H9 (cell line): ENCODE results near the gene DTNA. TPM values are rescaled to one million over a fixed set of nuclear protein-coding genes. Genes with fewer than 3 reads are reported as not detected.

ENCODE experiments used
- DNase-seq: peaks from one replicate; pipeline ENCODE4 v3.0.0-alpha.2; 2017
- H2AFZ ChIP-seq: one replicate; pipeline ENCODE4 v1.6.1; 2013; ENCODE audit warnings: mild to moderate bottlenecking, low read length, control low read depth, moderate library complexity
- H2AK5ac ChIP-seq: 2 replicates; pipeline ENCODE4 v1.6.1; 2013; ENCODE audit warnings: low read length, control low read depth, mixed read lengths; ENCODE audit not compliant: insufficient read length
- H2BK120ac ChIP-seq: one replicate; pipeline ENCODE4 v1.6.1; 2013; ENCODE audit warnings: low read depth, mild to moderate bottlenecking, low read length, control low read depth, inconsistent platforms; ENCODE audit not compliant: poor library complexity, severe bottlenecking
- H2BK12ac ChIP-seq: 2 replicates; pipeline ENCODE4 v1.6.1; 2013; ENCODE audit warnings: low read length, control low read depth, mixed read lengths, low read depth; ENCODE audit not compliant: insufficient read length
- H2BK15ac ChIP-seq: 2 replicates; pipeline ENCODE4 v1.6.1; 2013; ENCODE audit warnings: low read depth, low read length, control low read depth
- H2BK20ac ChIP-seq: one replicate; pipeline ENCODE4 v1.6.1; 2013; ENCODE audit warnings: low read depth, mild to moderate bottlenecking, low read length, control low read depth, inconsistent platforms; ENCODE audit not compliant: poor library complexity, severe bottlenecking
- H2BK5ac ChIP-seq: 2 replicates; pipeline ENCODE4 v1.6.1; 2013; ENCODE audit warnings: low read length, control low read depth, mixed read lengths; ENCODE audit not compliant: insufficient read length
- H3K14ac ChIP-seq: 2 replicates; pipeline ENCODE4 v1.6.1; 2013; ENCODE audit warnings: low read length, control low read depth; ENCODE audit not compliant: insufficient read depth
- H3K18ac ChIP-seq: 2 replicates; pipeline ENCODE4 v1.6.1; 2013; ENCODE audit warnings: low read depth, mild to moderate bottlenecking, mixed read lengths, low read length, control low read depth; ENCODE audit not compliant: insufficient read length
- H3K23ac ChIP-seq: 2 replicates; pipeline ENCODE4 v1.6.1; 2013; ENCODE audit warnings: low read length, control low read depth, mixed read lengths, low read depth; ENCODE audit not compliant: insufficient read length
- H3K23me2 ChIP-seq: 2 replicates; pipeline ENCODE4 v1.6.1; 2013; ENCODE audit warnings: low read depth, mild to moderate bottlenecking, mixed read lengths, low read length, control low read depth; ENCODE audit not compliant: insufficient read length, poor library complexity, severe bottlenecking
- H3K27ac ChIP-seq: 2 replicates; pipeline ENCODE4 v1.5.1; 2013; ENCODE audit warnings: low read length, control low read depth, mixed read lengths, low read depth; ENCODE audit not compliant: insufficient read length
- H3K27me3 ChIP-seq: 2 replicates; pipeline ENCODE4 v1.6.1; 2013; ENCODE audit warnings: low read length, control low read depth, inconsistent platforms; ENCODE audit not compliant: insufficient read depth
- H3K4ac ChIP-seq: 2 replicates; pipeline ENCODE4 v1.6.1; 2013; ENCODE audit warnings: low read depth, mild to moderate bottlenecking, control low read depth, inconsistent platforms, low read length, moderate library complexity
- H3K4me1 ChIP-seq: 2 replicates; pipeline ENCODE4 v1.6.1; 2013; ENCODE audit warnings: low read length, control low read depth, inconsistent platforms; ENCODE audit not compliant: insufficient read depth
- H3K4me2 ChIP-seq: 2 replicates; pipeline ENCODE4 v1.6.1; 2013; ENCODE audit warnings: low read length, control low read depth, mixed read lengths; ENCODE audit not compliant: insufficient read length, insufficient read depth
- H3K56ac ChIP-seq: 2 replicates; pipeline ENCODE4 v1.6.1; 2013; ENCODE audit warnings: low read depth, mild to moderate bottlenecking, mixed read lengths, low read length, control low read depth; ENCODE audit not compliant: insufficient read length
- H3K79me1 ChIP-seq: 2 replicates; pipeline ENCODE4 v1.6.1; 2013; ENCODE audit warnings: low read depth, mild to moderate bottlenecking, moderate library complexity, low read length, control low read depth, inconsistent platforms; ENCODE audit not compliant: insufficient read depth, poor library complexity, severe bottlenecking
- H3K79me2 ChIP-seq: 2 replicates; pipeline ENCODE4 v1.6.1; 2013; ENCODE audit warnings: low read length, control low read depth, inconsistent platforms; ENCODE audit not compliant: insufficient read depth
- H3K9ac ChIP-seq: 2 replicates; pipeline ENCODE4 v1.6.1; 2013; ENCODE audit warnings: low read length, control low read depth, mixed read lengths; ENCODE audit not compliant: insufficient read length; ENCODE audit errors: extremely low read depth
- H3K9me3 ChIP-seq: one replicate; pipeline ENCODE4 v1.6.1; 2013; ENCODE audit warnings: low read depth, low read length, inconsistent platforms; ENCODE audit not compliant: control insufficient read depth
- H3T11ph ChIP-seq: one replicate; pipeline ENCODE4 v1.6.1; 2013; ENCODE audit warnings: mild to moderate bottlenecking, low read length, control low read depth, inconsistent platforms
- H4K20me1 ChIP-seq: one replicate; pipeline ENCODE4 v1.6.1; 2013; ENCODE audit not compliant: control insufficient read depth, insufficient read length, insufficient read depth
- H4K5ac ChIP-seq: 2 replicates; pipeline ENCODE4 v1.6.1; 2013; ENCODE audit warnings: low read depth, mild to moderate bottlenecking, mixed read lengths, low read length, control low read depth; ENCODE audit not compliant: insufficient read length
- H4K8ac ChIP-seq: replicated peaks from 2 replicates; pipeline ENCODE4 v1.6.1; 2013; ENCODE audit warnings: low read length, control low read depth, mixed read lengths, low read depth; ENCODE audit not compliant: insufficient read length
- H4K91ac ChIP-seq: 2 replicates; pipeline ENCODE4 v1.6.1; 2013; ENCODE audit warnings: low read depth, mild to moderate bottlenecking, moderate library complexity, mixed read lengths, low read length, control low read depth; ENCODE audit not compliant: insufficient read length
- H3K27ac Mint-ChIP-seq, 3 experiments: 2 replicates in 2 of 3; 3 replicates in 1 of 3; pipeline ENCODE4 v1.8.0; 2020 to 2021; ENCODE audit warnings: mixed read lengths in 3 of 3, mild to moderate bottlenecking in 1 of 3, moderate library complexity in 1 of 3
- H3K27me3 Mint-ChIP-seq: 2 replicates; pipeline ENCODE4 v1.8.0; 2021; ENCODE audit warnings: low read depth, mild to moderate bottlenecking, moderate library complexity, mixed read lengths
- H3K36me3 Mint-ChIP-seq, 3 experiments: 2 replicates in 2 of 3; 3 replicates in 1 of 3; pipeline ENCODE4 v1.8.0; 2020 to 2021; ENCODE audit warnings: low read depth in 3 of 3, mixed read lengths in 3 of 3; ENCODE audit not compliant: insufficient read depth in 1 of 3
- H3K4me1 Mint-ChIP-seq, 2 experiments: 2 replicates each; pipeline ENCODE4 v1.8.0; 2020; ENCODE audit warnings: mixed read lengths in 2 of 2
- H3K4me3 Mint-ChIP-seq, 2 experiments: 2 replicates in 1 of 2; 3 replicates in 1 of 2; pipeline ENCODE4 v1.8.0; 2020 to 2021; ENCODE audit warnings: mild to moderate bottlenecking in 2 of 2, mixed read lengths in 2 of 2, moderate library complexity in 1 of 2
- H3K9me3 Mint-ChIP-seq, 2 experiments: 2 replicates in 1 of 2; 3 replicates in 1 of 2; pipeline ENCODE4 v1.8.0; 2020; ENCODE audit warnings: mild to moderate bottlenecking in 2 of 2, mixed read lengths in 2 of 2, moderate library complexity in 1 of 2
- CTCF ChIP-seq: fragments of 200-600 bp; sonication (generic); conservative IDR thresholded peaks from 3 replicates; pipeline ENCODE4 v1.8.0; 2021; ENCODE audit warnings: antibody characterized with exemption, mild to moderate bottlenecking
- WGBS: extraction: QIAGEN DNeasy Blood & Tissue Kit; methylation state at CpG from one replicate; pipeline ENCODE4 v1.1.7; 2013; ENCODE audit warnings: missing lambda C conversion rate, low lambda C conversion rate, mixed read lengths; ENCODE audit not compliant: insufficient read length; ENCODE audit errors: extremely low coverage; 5-methylcytosine and 5-hydroxymethylcytosine counted together
- total RNA-seq: library from RNA; stranded (reverse); gene quantifications from 2 replicates; pipeline ENCODE4 v1.2.1, GENCODE V29; 2021

The DTNA gene
- total RNA-seq, 1 experiment from 2014 or later: 25.5 TPM

- Histone ChIP-seq H3T11ph (no peak overlapping the region), H3K56ac (no peak overlapping the region), H2AFZ (no peak overlapping the region), H2BK5ac (no peak overlapping the region), H2AK5ac (no peak overlapping the region), H4K5ac (no peak overlapping the region), H3K79me2 (no peaks in the 10 kb centered on the region), H2BK20ac (no peak overlapping the region), H4K20me1 (no peaks in the 10 kb centered on the region), H4K8ac (no peak overlapping the region), H3K14ac (no peak overlapping the region), H3K23ac (no peak overlapping the region), H2BK12ac (no peak overlapping the region), H3K4me1 (no peaks in the 10 kb centered on the region), H3K27ac (no peak overlapping the region), H3K18ac (no peak overlapping the region), H4K91ac (no peak overlapping the region), H3K27me3 (no peaks in the 10 kb centered on the region), H3K79me1 (no peaks in the 10 kb centered on the region), H3K4me2 (no peak overlapping the region), H3K9ac (no peak overlapping the region), H3K4ac (no peak overlapping the region), H2BK15ac (no peak overlapping the region), H3K9me3 (no peaks in the 10 kb centered on the region), H3K23me2 (no peaks in the 10 kb centered on the region), H2BK120ac (no peak overlapping the region)
- H3K4me1 Mint-ChIP-seq: peaks cover 9 to 11% of the 10 kb centered on the region in 2 experiments; a peak in 2 of 4 replicates
- no peak overlapping the region for H3K27ac Mint-ChIP-seq
- TF ChIP-seq CTCF: no peak
- WGBS: no CpG with 5 or more reads among the region's 1 CpG
- no peak overlapping the region for H3K4me3 Mint-ChIP-seq
- no peaks in the 10 kb centered on the region for H3K27me3 Mint-ChIP-seq
- no peak for DNase-seq
- no peaks in the 10 kb centered on the region for H3K9me3 Mint-ChIP-seq
- H3K36me3 Mint-ChIP-seq: no peaks in the 10 kb centered on the region
Observed at GRCh38 chr18:34740101-34740500, 30.0 kb downstream of the DTNA start.
